ENCODE results near the gene ZSCAN18.
"Not testable (repeated sequence)": the region's sequence is repeated elsewhere in the genome, so short reads cannot be mapped to it uniquely, and the experiment has no call there.

Gene ZSCAN18

GRCh38 chr19:58097781-58098681 lies at the start of gene ZSCAN18:
Gene ZSCAN18, minus strand, starts transcription at chr19:58098231. Its CDS starts 7,964 bp downstream, at chr19:58090267.
- DNase-seq (ENCODE audit: low read depth) = peak; percentile 93

- not testable (repeated sequence) for DNase-seq (ENCODE audit: low read depth)
Measured at GRCh38 chr19:58147475-58147874, 49.4 kb upstream of the ZSCAN18 start.

GRCh38 chr19:58145849-58146248 lies 47.8 kb upstream of the ZSCAN18 start:
- no peak for DNase-seq (ENCODE audit: low read depth)

GRCh38 chr19:58134244-58134643 lies 36.2 kb upstream of the ZSCAN18 start:
- DNase-seq (ENCODE audit: low read depth) = no peak

- no peak for DNase-seq (ENCODE audit: low read depth)
Measured at GRCh38 chr19:58129284-58129683, 31.3 kb upstream of the ZSCAN18 start.

GRCh38 chr19:58128041-58128685 lies 30.1 kb upstream of the ZSCAN18 start:
- no peak for DNase-seq (ENCODE audit: low read depth)

DNA sequence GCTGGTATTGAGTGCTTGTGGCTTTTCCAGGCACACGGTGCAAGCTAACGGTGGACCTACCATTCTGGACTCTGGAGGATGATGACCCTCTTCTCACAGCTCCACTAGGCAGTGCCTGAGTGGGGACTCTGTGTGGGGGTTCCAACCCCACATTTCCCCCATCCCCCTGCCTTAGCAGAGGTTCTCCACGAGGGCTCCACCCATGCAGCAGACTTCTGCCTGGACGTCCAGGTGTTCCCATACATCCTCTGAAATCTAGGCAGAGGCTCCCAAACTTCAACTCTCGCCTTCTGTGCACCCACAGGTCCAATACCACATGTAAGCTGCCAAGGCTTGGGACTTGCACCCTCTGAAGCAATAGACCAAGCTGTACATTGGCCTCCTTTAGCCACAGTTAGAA lies 25.3 kb upstream of the ZSCAN18 start:
- DNase-seq (ENCODE audit: low read depth) = no peak

DNA sequence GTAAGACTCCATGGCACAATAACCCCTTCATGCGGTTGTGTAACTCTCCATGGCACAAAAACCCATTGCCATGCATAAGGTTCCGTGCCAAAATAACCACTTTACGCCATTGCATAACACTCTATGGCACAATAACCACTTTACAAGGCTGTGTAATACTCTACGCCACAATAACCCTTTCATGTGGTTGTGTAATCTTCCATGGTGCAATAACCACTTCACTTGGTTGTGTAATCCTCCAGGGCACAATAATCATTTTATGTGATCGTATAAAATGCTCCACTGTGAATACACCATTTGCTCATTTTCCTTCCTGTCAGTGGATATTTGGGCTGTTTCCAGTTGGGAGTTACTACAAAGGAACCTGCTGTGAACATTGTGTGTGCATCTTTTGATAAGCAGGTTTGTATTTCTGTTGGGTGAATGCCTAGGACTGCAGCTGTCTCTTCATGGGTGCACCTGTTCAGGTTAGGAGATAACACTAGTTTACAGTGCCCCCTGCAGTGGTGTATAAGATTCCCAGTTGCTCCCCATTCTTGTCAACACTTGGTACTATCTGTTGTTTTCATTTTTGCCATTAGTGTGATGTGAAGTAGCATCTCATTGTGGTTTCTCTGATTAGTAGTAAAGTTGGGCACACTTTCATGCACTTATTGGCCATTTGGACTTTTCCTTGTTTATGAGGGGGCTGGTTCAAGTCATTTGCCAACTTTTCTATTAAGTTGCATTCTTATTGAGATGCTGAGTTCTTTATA lies 21.1 kb upstream of the ZSCAN18 start:
- no peak for DNase-seq (ENCODE audit: low read depth)

GRCh38 chr19:58117841-58118575 lies 20.0 kb upstream of the ZSCAN18 start:
- DNase-seq (ENCODE audit: low read depth) = no peak

- DNase-seq (ENCODE audit: low read depth) = no peak
Measured at GRCh38 chr19:58108546-58108817, 10.5 kb upstream of the ZSCAN18 start.

DNA sequence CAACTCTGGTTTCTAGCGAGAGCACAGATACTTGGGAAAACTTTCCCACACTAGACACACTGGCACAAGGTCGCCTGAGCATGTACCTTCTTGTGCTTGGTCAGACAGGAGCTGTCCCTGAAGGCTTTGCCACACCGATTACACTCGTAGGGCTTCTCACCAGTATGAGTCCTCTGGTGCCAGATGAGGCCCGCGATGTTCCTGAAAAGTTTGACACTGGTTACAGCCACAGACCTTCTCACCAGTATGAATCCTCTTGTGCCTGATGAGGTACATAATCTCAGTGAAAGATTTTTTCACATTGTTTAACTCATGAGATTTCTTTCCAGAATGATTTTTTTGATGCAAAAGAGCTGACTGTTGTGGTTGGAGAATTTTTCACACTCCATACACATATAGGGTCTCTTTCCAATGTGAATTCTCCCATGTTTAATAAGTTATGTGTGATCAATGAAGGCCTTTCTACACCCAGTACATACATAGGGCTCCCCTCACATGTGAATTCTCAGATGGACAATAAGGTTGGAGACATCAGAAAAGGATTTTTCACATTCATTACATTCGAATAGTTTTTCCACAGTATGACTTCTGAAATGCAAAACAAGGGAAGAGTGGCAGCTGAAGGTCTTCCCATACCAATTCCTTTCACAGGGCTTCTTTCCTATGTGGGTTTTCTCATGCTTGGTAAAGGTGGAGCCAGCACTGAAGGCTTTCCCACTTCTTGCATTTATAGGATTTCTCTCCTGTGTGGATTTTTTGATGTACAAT lies 9.9 kb upstream of the ZSCAN18 start:
- no peak for DNase-seq (ENCODE audit: low read depth)

GRCh38 chr19:58098682-58098998 lies 609 bp upstream of the ZSCAN18 start:
- DNase-seq (ENCODE audit: low read depth) = no peak

- no peak for DNase-seq (ENCODE audit: low read depth)
Measured at GRCh38 chr19:58097349-58097748, 682 bp downstream of the ZSCAN18 start.

DNA sequence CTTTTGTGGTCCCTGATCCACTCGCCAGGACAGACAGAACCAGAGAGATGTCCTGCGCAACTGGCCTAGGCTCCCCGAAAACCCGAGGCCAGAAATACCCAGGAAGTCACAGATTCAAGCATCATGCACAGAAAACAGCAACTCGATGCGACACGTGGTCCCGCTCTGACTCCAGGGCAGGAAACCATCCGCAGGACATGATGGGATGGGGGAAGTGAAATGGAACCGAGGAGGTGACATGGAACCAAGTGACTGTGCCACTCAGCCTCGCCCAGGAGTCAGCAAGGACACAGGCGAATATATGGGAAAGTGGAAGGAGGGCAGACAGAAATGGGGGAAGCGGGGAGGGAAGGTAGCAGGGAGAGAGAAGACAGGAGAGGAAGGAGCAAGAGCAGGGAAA lies 1.1 kb downstream of the ZSCAN18 start:
- no peak for DNase-seq (ENCODE audit: low read depth)

- DNase-seq (ENCODE audit: low read depth) = no peak
Measured at GRCh38 chr19:58095328-58095727, 2.7 kb downstream of the ZSCAN18 start.

- DNase-seq (ENCODE audit: low read depth) = no peak
Measured at GRCh38 chr19:58093071-58093470, 5.0 kb downstream of the ZSCAN18 start.

- no peak for DNase-seq (ENCODE audit: low read depth)
Measured at GRCh38 chr19:58091251-58091995, 6.6 kb downstream of the ZSCAN18 start.

- no peak for DNase-seq (ENCODE audit: low read depth)
Measured at GRCh38 chr19:58089846-58090245, 8.2 kb downstream of the ZSCAN18 start.

DNA sequence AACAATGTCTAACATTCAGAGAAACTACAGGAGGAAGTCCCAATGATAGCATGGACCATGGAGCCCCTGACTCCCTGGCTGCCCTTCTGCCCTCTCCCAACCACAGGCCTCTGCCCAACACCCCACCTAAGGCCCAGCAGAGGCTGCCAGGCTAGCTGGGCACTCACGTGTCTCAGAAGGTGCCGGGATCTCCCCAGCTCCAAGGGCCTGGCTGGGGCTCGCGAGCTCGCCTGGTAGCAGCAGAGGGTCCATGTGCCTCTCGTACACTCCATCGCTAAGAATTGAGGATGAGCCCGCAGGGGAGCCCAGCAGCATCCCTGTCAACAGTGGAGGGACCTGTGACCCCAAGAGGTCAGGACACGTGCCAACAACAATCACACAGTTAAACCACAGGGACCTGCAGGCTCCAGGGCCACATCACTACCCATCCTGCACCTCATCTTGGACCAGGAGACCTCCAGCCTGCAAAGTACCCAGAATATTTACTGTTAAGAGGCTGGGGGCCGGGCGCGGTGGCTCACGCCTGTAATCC lies 9.4 kb downstream of the ZSCAN18 start:
- DNase-seq (ENCODE audit: low read depth) = no peak

- DNase-seq (ENCODE audit: low read depth) = no peak
Measured at GRCh38 chr19:58086825-58087710, 11.0 kb downstream of the ZSCAN18 start.
